ENCODE results near the gene HNRNPDL.
"Not testable (repeated sequence)": the region's sequence is repeated elsewhere in the genome, so short reads cannot be mapped to it uniquely, and the experiment has no call there.

HNRNPDL gene

DNA sequence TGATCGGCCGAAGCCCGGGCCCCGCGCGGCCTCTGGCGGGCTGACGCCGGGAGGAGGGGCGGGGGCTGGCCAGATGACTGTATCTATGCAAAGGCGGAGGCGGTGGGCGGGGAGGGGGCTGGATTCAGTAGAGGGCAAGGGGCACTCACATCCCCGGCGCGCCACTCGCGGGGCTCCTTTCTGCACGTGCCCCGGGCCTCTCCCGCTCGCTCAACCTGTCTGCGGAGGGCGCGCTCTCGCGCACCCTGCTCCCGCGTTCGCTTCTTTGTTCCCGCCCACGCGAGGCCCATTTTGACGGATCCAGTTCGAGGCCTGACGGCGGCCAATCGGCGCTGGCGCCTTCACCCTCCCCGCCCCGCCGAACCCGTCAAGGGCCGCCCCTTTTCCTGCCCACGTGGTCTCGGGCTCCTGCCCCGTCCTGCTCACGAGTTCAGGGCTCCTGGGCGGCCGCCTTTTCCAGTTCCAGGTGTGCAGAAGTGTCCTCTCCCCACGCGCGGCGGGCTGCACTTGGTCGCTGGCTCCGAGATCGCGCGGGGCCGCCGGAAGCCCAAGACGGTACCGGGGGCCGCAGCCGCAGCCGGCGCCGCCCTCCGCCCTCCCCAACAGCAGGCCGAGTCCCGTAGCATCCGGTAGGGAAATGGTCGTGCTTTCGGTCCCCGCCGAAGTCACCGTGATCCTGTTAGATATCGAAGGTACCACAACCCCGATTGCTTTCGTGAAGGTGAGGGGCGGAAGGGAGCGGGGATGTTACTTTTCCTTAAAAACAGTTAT lies at the start of gene HNRNPDL, which contains the start of gene ENOPH1:
HNRNPDL (minus strand) TSS at position 270 of the 771 bp plus-strand sequence. CDS start 772 bp downstream, outside the sequence.
ENOPH1 (plus strand) TSS at position 398 of the 771 bp plus-strand sequence; CDS start at position 638, 240 bp downstream.
- peak; percentile 96 to 98 (median 98) for DNase-seq

DNA sequence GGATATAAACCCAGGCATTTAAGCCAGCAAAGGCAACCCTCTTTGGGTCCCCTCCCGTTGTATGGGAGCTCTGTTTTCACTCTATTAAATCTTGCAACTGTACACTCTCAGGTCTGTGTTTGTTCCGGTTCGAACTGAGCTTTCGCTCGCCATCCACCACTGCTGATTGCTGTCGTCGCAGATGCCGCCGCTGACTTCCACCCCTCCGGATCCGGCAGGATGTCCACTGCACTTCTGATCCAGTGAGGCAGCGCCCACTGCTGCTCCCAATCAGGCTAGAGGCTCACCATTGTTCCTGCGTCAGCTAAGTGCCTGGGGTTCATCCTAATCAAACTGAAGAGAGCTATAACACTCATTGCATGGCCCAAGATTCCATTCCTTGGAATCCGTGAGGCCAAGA lies 49.3 kb upstream of the HNRNPDL start:
- no peak for DNase-seq

DNA sequence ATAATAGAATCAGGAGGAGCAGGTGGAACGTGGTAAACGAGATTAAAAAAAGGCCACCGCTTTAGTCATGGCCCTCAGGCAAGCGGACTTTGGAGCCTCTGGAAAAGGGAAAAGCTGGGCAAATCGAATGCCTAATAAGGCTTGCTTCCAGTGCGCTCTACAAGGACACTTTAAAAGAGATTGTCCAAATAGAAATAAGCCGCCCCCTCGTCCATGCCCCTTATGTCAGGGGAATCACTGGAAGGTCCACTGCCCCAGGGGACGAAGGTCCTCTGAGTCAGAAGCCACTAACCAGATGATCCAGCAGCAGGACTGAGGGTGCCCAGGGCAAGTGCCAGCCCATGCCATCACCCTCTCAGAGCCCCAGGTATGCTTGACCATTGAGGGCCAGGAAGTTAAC lies 47.2 kb upstream of the HNRNPDL start:
- DNase-seq, result not testable (repeated sequence)

DNA sequence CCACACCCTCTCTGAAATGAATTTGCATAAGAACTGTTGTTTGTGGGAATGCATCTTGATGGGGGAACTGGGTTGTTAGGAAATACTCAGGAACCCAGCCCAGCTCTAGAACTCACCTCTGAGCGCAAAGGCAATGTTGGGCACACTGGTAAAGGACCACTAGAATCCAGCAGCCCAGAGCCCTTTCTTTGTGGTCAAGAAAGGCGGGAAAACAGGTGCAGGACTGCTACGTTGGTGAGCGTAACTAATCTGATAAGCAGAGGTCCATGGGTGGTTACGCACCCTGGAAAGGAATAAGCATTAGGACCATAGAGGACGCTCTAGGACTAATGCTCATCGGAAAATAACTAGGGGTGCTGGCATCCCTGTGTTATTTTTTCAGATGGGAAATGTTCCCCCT lies 45.7 kb upstream of the HNRNPDL start:
- DNase-seq, result not testable (repeated sequence)

DNA sequence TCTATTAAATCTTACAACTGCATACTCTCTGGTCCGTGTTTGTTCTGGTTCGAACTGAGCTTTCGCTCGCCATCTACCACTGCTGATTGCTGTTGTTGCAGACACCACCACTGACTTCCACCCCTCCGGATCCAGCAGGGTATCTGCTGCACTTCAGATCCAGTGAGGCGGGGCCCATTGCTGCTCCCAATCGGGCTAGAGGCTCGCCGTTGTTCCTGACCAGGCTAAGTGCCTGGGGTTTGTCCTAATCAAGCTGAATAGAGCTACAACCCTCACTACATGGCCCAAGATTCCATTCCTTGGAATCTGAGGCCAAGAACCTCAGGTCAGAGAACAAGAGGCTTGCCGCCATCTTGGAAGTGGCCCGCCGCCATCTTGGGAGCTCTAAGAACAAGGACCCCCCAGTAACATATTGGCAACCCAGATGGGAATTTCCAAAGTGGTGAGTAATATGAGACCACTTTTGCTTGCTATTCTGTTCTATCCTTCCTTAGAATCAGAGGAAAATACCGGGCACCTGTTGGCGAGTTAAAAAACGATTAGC lies 43.4 kb upstream of the HNRNPDL start:
- no peak for DNase-seq

DNA sequence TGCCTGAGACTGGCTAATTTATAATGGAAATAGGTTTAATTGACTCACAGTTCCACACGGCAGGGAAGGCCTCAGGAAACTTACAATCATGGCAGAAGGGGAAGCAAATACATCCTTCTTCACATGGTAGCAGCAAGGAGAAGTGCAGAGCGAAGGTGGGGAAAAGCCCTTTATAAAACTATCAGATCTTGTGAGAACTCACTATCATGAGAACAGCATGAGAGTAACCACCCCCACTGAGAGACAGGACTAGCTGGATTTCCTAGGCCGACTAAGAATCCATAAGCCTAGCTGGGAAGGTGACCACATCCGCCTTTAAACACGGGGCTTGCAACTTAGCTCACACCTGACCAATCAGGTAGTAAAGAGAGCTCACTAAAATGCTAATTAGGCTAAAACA lies 42.8 kb upstream of the HNRNPDL start:
- DNase-seq, result not testable (repeated sequence)

DNA sequence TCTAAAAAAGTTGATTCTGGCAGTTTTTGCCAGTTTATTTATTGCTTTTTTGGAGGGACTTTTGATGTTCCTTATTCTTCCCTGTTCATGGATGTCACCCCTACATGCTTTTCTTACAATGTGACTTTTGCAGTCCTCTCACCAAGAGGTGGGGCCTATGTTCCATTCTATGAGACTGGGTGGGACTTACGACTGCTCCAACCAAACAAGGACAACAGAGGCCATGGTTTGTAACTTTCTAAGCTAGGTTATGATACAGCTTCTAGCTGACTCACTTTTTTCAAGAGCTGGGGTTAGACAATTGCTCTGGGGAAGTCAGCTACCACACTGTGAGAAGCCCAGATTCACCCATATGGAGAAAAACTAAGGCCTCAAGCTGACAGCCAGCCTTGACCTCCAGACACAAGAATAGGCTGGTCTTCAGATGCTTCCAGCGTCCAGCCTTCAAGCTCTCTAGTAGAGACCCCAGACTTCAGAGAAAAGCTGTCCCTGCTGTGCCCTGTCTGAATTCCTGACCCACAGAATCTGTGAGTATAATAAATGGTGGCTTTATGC lies 39.6 kb upstream of the HNRNPDL start:
- DNase-seq, result peak in 1 of 3 experiments; percentile 30

DNA sequence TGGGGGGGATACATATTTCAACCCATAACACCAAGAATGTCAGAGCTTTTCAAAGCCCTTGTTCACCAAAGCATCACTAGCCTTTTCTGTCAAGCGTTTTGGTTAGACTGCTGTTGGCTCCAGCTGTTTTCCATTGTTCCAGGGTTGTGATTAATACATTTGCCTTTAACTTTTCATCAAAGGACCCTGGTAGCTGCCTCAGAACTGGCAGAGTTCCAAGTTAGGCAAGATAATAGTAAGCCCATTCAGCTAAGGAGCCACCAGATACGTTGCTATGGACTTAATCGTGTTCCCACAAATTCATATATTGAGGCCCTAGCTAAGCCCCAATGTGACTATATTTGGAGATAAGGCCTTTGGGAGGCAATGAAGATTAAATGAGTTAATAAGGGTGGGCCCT lies 37.2 kb upstream of the HNRNPDL start:
- peak in 2 of 3 experiments; percentile 19 to 58 for DNase-seq

DNA sequence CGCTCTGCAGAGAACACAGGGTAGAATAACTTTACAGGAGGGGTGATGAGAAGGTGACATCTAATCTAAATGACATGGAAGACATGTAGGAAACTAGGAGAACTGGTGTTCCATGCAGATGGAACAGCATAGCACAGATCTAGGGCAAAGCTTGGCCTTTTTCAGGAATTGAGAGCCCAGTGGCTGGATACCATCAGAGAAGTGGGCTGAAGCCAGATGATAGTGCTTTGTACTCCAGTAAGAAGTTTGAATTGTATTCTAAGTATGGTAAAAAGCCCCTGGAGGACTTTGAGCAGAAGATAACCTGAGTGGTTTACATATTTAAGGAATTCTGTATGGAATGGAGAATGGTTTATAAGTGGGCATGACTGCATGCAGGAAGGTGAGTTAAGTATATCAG lies 33.0 kb upstream of the HNRNPDL start:
- DNase-seq, result no peak

DNA sequence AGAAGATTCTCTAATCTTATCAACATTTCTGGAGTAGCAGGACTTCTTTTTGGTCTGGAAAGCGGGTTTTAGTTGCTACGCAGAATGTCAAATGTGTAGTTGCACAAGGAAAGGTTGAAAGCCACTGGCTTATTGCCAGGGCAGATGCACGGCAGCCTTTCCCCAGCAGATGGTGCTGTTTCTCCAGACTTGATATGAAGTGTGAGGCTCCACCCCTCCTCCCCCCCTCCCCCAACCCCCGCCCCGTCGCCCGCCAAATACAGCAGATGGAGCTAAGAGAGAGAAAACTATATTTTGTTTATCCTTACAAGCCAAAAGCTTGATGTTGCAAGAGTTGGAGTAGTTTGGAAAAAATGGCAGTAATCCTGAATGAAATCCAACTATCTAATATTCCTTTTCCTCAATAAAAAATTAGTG lies 32.2 kb upstream of the HNRNPDL start:
- DNase-seq, result peak; percentile 63 to 90 (median 89)

DNA sequence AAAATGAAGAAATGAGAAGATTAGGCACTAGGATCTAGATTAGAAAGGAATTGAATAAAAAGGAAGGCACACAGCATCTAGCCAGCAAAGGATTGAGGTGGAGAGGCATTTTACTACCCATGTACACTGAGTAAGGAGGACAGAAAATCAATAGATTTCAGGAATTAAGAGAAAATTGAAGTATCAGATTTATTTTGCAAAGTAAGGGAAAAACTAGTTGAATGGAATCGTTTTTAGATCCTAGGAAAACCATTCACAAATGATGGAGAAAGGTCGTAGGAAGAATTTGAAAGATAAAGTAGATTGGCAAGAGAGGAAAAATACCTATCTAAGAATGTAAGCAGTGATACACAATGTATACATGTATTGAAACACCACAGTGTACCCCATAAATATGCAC lies 31.4 kb upstream of the HNRNPDL start:
- DNase-seq, result no peak

DNA sequence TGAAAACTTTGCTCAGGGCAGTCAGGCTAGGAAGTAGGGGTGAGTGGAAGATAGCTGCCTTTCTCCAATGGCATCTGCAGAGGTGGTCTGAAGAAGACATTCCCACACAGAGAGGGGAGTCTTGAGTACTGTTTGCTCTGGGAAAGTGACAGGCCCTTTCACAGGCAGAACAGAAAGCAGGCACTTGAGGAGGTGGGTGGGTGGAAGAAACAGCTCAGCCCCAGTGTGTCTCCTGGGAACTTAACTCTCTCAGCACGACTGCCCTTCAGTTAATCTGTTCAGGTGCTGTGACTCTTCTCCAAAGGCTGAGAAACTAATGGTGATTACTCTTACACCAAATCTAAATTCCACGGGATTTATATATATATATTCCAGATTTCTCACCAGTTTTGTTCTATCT lies 28.5 kb upstream of the HNRNPDL start:
- DNase-seq, result no peak

DNA sequence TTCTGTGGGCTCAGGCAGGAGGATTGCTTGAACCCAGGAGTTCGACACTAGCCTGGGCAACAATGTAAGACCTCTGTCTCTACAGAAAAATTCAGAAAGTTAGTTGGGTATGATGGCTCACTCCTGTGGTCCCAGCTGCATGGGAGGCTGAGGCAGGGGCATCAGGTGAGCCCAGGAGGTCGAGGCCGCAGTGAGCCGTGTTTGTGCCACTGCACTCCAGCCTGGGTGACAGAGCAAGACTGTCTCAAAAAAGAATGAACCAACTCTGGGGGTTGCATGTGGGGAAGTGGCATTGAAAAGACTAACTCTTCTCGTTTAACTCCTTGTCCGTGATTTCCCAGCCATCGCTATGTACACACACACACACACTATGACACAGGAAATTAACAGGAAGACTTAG lies 27.0 kb upstream of the HNRNPDL start:
- DNase-seq, result no peak

DNA sequence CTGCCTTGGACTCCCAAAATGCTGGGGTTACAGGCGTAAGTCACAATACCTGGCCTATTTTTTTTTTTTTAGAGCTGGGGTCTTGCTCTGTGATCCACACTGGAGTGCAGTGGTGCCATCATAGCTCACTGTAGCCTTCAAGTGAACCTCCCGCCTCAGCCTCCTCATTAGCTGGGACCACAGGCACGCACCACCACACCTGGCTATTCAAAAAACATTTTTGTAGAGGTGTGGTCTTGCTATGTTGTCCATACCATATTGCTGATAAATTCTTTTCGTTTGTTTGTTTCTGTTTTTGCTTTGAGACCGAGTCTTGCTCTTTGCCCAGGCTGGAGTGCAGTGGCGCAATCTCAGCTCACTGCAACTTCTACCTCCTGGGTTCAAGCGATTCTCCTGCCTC lies 21.8 kb upstream of the HNRNPDL start:
- DNase-seq, result no peak

DNA sequence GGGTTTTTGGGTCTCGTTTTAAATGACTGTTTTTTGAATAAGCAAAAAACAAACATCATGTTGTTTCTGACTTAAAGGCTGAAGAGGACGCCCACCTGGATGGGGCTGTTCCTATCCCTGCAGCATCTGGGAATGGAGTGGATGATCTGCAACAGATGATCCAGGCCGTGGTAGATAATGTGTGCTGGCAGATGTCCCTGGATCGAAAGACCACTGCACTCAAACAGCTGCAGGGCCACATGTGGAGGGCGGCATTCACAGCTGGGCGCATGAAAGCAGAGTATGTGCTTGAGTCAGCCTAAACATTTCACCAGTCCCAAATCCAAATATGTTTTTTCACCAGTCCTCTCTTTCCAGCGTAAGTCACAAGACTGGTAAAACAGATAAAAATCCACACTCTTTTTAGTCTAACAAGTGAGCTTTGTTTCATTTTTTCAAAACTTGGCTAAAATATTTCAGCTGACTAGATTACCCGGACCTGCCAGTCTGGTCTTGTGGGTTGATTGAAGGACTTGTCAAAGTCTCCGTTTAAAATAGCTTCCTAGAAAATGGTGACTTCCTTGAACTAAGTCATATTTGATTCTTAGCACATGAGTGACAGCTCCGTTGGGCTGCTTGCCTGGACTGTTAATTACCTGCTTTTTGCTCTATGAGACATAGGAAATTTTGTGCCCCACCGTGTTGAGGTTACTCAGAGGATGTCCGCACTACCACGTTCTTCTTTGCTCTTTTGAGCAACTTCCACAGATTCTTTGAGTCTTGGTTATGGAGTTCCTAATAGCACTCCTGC lies 20.9 kb upstream of the HNRNPDL start:
- DNase-seq, result no peak

DNA sequence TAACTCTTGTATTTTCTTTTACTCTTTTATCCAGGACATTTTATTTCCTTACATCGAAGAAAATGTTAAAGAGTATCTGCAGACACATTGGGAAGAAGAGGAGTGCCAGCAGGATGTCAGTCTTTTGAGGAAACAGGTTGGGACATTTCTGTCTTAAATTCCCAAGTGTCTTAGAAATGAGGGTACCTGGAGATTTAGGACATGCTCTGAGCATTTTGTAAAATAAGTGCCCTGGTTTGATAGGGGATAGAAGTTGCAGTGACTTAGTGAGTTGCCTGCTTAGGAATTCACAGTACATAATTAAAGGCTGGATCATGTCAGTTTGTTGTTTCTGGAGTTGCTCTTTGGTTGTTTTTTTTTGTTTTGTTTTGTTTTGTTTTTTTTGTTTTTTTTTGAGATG lies 17.6 kb upstream of the HNRNPDL start:
- no peak for DNase-seq

DNA sequence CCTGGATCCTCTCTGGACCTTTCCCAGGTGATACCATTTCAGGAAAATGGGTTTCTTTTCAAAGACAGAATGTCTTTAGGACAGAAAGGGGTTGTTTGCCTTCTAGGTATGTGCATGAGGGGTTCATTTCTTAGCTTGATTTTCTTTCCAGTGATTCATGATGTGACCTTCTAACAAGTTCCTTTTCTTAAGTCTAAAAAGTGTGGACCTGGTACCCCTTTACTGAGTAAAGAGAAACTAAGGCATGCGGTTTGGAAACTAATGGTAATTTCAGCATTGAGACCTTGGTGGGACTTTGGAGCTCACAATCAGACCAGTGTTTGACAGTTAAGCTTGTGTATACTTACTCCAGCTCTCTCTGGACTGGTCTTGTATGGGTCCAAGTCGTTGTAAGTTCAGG lies 8.8 kb upstream of the HNRNPDL start:
- DNase-seq, result no peak

DNA sequence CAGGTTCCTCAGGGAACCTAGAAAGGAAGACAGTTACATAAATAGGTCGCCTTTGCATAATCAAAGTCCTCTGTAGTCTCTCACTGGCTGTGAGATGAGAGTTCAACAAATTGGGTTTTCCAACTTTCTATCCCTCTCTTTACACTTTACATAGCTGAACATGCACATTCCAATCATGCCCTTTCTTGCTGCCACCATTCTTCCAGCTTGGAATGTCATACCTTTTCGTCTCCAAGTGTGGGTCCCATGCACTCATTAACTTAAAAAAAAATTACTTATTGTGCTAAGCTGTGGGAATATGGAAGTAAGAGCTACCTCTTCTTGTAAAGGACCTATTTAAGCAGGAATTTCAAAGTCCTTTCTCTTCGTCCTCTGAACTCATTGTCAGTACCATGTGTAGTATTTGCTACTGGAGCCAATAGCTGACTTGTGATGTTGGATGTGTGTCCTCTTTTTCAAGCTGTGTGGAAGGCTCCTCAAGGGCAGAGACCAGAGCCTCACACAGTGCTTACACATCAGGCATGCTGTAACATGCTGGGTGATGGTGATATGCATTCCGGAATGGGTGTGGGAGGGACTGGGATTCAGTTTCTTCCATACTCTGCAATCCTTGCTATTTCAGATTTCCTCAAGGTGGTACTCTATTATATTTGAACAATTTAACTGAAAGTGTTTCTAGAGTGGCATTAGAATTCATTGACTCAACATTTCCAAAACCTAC lies 7.2 kb upstream of the HNRNPDL start:
- DNase-seq, result no peak

DNA sequence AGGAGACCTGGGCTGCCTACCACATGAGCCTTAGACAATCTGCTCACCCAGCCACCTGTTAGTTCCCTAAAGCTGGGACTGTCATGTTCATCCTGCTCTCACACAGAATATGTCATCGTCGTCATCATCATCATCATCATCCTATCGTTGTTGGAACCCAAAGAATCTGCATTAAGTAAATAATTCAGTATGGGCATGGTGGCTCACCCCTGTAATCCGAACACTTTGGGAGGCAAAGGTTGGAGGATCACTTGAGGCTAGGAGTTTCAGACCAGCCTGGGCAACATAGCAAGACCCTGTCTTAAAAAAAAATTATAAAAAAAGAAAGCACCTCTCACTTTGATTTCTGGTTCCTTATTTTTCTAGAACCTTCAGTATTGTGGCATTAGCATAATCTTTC lies 6.5 kb upstream of the HNRNPDL start:
- DNase-seq, result no peak

DNA sequence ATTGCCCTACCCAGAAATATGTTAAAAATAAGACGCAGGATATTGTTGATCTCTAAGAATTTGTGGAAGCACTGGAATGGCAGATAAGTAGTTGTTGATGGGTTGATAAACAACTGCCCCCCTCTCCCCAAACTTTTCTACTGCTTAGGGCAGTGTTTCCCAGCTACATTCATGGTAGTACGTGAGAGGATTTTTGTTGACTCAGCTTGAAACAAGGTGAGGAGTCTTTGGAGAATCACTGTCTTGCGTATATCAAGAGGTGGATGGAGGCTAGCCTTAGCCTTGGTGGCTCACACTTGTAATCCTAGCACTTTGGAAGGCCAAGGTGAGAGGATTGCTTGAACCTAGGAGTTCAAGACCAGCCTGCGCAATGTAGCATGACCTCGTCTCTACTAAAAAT lies 5.9 kb upstream of the HNRNPDL start:
- DNase-seq, result no peak

DNA sequence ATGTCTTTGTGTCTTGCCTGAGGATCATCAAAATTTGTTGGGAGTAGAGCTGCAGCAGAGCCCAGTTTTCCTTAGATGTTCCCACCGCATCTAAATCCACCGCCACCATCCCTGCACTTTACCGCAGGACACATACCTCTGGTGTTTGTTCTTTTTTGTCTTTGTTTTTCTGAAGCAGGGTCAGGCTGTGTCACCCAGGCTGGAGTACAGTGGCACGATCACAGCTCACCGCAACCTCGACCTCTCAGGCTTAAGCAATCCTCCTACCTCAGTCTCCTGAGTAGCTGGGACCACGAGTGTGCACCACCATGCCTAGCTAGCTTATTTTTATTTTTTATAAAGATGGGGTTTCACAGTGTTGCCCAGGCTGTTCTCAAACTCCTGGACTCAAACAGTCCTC lies 4.7 kb upstream of the HNRNPDL start:
- no peak for DNase-seq

DNA sequence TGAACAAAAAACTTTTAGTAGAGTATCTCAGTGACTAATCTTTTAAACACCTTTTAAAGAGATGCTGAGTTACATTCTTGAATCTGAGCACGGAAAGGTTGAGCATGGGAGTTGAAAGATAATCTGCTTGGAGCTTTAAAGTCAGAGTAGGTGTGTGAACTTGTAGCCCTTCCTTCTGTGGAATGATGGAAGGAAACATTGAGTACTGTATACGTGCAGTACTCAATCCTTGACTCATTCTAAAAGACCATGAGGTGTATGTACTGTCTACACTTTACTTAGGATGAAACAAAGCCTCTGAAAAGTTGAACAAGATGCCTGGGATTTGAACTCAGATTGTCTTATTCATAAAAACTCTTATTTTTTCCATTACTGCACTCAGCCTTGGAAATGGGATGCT lies 3.5 kb upstream of the HNRNPDL start:
- no peak for DNase-seq

DNA sequence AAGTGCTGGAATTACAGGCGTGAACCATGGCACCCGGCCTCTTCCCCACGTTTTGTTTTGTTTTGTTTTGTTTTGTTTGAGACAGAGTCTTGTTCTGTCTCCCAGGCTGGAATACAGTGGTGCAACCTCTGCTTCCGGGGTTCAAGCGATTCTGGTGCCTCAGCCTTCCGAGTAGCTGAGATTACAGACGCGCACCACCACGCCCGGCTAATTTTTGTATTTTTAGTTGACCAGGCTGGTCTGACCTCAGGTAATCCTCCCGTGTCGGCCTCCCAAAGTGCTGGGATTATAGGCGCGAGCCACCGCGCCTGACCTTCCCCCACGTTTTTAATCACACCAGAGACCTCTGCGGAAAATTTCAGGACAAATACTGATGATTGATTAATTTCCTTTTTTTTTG lies 2.3 kb upstream of the HNRNPDL start:
- no peak for DNase-seq
